HG03025 (cell line): ENCODE measurements around the gene SEMA4C.
"Not testable (repeated sequence)": the region's sequence is repeated elsewhere in the genome, so short reads cannot be mapped to it uniquely, and the experiment has no call there.

Experiments
- ATAC-seq: cut with Tn5 transposase; IDR thresholded peaks from one replicate; pipeline ENCODE4 v1.9.1; 2021; ENCODE audit warnings: mild to moderate bottlenecking, moderate library complexity; ENCODE audit not compliant: unreplicated experiment, low FRiP score

Gene SEMA4C

DNA sequence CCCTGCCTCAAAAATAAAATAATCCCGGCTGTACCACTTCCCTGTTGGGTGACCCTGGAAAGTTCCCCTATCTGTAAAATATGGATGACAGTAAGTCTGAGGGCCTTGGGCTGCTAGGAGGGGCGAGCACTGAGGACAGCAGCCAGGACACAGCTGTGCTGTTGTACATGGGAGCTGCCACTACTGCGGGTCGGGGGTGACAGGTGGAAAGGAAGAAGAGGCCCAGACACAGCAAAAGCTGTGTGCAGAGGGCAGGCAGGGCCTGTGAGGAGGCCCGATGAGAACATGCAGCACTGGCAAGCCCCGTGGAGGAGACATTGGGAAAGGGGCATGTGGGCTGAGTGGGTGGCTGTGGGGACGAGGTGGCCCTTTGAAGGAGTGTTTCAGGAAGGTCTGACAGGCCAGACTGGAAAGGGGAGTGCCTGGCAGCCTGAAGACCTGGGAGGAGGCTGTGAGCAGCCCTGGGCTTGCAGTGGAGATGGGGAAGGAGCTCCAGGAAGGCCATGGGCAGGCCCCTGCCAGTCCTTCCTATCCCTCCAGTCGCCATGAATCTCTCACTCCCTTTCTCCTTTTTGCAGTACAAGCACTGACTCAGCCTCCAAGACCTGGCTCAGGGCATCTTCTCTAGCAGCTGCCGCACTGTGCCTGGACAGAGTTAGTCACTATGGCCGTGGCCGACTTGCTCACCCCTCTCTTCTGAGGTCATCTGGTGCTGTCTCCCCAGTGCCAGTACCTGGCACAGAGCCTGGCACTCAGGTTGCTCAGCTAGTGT, 28.9 kb upstream of the SEMA4C start:
- ATAC-seq: no peak

DNA sequence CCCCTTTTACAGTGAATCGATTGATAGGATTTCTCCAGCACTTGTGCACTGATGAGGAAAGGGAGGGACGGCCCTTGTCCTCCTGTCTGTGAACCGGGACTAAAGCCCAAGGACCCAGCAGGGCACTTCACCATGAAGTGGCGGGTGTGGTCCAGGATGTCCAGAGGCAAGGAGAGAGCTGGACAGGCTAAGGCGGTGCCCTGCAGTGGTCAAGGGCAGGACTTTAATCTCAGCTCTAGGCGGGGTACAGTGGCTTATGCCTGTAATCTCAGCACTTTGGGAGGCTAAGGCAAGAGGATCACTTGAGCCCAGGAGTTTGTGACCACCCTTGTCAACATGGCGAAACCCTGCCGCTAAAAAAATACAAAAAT, 28.2 kb upstream of the SEMA4C start:
- no peak for ATAC-seq

DNA sequence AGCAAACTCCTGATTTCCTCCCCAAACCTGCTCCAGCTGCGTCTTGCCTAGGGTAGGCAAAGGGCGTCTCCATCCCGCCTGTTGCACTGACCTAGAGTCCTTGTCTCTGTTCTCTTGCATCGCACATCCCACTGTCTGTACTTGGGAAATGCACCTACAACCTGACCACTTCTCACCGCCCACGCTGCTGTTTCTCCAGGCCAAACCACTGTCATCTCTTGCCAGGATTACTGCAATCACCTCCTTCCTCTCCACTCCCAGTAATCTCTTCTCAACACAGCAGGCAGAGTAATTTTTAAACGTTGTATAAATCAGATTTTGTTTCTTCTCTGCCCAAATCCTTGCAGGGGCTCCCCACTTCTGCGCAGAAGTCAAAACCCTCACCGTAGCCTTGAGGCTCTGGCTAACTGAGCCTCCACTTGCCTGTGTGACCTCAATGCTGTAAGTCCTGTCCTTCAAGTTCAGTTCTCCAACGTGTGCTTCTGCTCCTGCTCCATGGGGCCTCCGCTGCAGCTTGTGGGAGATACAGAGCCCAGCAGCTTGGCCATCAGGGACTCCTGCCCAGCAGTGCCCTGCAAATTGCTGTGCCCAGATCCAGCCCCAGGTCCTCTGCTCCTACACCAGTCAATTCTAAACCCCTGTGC, 27.7 kb upstream of the SEMA4C start:
- ATAC-seq: no peak

DNA sequence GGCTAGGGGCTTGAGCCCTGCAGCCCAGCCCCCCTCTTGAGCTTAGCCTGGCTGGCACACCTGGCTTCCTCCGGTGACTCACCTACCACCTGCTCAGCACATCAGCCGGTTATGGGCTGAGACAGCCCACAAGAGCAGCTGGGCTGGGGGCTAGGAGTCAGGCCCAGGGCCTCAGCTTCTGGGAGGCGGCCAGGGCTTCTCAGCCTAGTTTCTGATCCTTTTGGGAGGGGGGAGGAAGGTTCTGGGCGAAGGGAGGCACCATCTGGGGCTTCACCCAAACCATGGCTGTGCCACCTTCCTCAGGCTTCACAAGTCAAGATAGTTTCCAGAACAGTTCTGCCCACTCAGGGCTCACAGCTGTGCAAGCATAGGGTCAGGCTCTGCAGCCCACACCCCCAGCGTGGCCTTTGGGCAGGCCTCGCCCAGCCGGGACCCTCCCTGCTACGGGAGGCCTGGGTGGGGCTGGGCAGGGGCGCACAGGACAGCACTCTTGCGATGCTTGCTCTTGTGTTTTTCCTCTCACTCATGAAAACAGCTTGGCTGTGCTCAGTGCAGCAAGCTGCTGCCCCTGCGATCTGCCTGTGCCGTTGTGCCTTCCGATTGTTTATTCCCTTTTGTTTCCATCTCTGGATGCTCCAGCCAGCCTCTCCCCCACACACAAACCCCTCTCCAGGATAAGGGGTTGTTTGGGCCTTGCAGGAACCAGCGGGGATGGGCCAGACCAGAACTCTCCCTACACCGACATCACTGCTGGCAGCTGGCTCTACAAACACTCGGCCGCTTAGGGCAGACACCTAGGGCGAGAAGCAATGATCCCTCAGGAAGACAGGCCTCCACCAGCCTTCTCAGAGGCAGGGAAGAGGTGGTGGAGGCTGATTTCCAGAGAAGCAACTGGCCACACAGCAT, 26.1 kb upstream of the SEMA4C start:
- no peak for ATAC-seq

DNA sequence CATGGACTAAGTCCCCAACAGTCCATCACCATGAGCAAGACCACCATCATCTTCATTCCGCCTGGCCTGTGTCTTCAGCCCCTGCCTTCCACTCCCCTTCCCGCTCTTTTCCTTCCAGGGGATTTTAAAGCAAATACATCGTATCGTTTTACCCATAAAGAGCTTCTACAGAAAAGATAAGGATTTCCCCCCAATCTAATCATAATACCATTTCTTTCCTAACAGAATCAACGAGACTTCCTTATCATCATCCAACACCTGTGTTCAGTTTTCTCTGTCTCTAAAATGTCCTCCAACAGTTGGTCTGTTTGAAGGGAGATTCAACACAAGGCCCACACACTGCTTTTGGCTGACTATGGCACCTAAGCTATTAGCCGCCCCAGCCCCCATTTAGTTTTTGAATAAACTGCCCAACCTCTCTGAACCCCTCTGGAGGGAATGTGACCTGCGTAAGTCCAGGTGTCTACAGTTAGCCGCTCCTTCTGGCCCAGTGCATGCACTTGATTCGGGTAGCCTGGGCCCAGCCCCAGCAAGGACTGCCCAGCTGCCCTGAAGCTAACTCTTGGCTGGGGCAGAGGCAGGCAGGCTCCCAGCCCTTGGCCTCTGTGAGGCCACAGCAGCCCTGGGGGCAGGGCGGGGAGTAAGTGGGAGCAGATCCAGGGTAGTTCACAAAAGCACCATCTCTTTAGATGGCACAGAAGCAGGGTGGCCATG, 25.3 kb upstream of the SEMA4C start:
- ATAC-seq: no peak

DNA sequence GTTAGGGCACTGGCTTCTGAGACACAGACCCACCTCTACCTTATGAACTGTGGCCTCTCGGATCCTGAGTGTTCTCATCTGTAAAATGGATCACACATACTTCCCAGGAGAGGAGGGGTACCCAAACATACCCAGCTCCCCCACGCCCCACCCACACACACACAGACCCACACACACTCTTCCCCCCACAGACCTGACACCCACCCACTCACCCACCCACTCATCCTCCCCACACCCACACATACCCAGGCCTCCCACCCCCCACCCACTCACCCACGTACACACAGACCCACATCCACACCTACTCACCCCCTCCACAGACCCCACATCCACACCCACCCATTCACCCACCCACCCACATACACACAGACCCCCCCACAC, 24.3 kb upstream of the SEMA4C start:
- ATAC-seq: no peak

DNA sequence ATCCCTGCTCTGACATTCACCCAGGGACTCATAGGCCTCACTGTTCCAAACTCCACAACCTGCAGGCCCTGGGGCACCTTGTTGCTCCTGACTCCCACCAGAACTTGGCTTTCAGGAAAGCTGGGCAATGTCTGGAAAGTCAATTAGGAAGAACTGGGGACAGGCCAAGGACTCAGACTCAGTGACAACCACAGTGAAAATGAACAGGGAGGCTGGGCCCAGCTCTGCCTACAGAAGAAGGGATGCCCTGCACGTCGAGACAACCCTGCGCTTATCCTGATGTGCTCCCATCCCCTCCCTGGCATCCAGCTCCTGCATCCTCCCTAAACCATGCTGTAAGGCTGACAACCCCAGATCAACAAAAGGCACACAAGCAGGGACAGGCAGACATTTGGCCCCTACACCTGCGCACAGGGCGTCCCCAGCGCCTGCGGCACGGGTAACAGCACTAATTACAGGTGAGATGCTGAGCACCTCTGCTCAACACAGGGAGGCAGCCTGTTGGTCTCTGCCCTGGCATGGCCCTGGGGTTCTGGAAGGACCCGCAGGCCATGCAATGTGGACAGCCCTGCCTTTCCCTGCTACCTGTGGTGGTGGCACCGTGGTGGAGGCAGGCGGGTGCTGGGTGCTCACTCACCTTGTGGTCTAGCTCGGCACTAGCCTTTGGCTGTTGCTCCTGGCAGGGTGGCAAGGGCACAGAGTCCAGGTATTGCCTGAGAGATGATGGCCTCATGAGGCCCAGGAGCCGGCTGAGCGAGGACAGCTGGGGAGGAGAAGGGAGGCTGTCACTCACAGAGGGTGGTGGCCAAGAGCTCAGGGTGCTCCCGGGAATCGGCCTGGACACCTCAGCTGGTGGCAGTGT, 23.6 kb upstream of the SEMA4C start:
- no peak for ATAC-seq

DNA sequence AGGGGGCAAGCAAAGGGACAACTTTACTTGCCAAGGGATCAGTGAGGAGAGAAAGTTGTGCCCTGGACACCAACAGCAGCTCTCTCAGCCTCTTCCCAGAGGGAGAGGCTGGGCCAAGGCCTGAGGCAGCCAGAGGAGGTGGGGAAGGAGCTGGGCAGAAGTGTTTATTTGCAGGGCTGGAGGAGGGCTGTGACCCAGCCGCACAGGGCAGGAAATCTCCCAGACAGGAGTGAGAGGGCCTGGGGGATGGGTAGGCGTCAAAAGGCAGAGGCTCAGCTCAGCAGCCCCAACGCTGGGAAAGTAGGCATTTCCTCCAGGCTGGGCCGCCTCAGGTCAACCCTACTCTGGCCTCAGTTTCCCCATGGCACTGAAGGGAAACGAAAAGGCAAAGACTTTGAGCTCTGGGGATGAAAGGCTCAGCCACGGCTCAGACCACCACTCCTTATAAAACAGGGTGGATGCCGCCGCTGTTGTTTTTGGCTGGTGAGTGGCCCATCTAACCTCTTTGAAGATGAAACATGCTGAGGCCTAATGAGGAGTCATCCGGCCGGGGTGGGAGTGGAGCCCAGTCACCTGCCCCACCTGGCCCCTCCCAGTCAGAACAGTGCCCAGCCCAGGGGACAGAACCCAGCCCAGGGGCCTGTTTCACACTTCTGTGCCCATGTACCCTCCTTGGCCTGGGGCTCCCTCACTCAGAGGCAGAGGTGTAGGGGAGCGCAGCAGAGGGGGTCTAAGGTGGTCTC, 21.9 kb upstream of the SEMA4C start:
- no peak for ATAC-seq

DNA sequence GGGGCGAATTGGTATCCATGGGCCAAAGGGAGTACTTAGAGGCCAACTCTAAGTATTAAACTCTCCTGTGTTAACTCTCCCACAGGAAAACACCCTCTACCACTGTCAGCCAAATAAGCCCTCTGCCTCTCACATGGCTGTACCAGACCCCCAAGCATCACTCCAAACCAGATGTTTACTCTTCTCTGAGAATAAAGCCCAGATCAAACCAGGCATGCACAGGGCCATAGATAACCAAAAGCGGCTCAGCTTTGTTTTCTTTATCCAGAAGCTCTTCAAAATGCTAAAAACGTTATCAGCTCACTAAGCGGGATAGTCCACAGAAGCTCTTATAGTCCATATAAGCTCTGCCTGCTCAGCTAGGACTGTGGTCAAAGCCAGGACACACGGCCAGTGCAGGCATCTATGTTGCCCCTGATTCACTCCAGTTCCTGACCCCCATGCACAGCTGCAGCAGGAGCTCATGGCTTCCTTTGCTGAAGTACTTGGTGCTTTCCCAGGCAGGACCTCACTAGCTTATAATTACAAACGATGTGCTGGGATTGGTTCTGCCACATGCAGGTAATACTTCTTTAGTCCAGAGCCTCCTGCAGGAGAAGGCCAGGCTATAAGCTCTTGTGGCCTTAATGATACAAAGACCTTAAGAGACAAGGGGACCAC, 21.0 kb upstream of the SEMA4C start:
- no peak for ATAC-seq

DNA sequence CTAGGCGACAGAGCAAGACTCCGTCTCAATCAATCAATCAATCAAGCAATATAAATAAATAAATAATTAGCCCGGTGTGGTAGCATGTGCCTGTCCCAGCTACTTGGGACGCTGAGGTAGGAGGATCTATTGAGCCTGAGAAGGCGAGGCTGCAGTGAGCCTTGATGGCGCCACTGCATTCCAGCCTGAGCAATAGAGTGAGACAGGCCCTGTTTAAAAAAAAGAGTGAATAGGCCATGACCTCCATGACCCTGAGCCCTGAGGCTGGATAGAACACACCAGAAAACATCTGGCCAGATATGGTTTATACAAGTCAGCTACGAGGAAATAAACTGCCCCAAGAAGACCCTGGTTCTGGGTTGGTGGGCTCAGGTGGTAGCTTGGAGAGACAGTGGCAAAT, 20.4 kb upstream of the SEMA4C start:
- no peak for ATAC-seq

DNA sequence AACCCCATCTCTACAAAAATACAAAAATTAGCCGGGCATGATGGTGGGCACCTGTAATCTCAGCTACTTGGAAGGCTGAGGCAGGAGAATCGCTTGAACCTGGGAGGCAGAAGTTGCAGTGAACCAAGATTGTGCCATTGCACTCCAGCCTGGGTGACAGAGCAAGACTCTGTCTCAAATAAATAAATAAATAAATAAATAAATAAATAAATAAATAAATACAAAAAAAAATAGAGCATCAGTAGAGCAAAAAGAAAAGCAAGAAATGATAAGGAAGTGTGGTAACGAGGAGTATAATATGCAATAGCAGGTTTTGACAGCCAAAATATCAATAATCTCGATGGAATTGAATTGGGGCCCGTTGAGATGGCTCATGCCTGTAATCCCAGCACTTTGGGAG, 19.6 kb upstream of the SEMA4C start:
- ATAC-seq: not testable (repeated sequence)

DNA sequence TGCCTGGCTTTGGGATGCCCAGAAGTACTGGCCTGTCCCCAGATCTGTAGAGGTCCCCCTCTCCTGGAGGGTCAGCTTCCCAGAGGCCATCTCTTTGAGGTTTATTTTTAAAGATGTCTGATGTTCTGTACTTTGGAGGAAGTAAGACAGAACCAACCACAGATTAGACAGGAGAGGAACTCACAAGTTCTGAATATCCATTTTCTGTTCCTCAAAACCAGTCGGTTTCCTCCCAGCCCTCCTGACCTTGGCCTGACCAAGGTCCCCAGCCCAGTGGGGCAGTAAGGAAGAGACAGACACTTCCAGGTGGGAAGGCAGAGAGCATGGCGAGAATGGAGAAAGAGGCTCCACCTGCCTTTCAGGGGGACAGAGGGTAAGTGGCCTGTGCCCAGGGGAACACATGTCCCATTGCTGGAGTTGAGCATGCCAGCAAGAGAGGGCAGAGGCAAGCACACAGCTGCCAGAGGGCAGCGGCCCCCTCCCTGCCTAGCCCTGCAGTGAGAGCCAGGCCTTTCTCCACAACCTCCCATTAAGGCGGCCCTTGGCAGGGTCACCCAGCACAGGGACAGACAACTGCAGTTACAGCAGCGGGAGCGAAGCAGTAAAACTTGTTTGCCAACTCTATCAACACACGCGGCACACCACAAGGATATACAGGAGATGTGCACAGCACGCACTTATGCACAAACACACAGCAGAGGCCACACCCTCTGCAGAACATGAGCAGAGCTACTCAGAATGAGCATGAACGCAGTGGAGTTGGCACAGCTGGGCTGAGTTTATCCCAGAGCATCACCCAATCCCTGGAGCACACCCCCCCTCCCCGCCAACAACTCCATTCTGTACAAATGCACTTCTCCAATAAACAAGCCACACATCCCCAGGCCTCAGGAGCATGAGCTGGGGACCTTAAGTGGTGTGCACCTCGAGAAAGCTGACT, 18.5 kb upstream of the SEMA4C start:
- no peak for ATAC-seq

DNA sequence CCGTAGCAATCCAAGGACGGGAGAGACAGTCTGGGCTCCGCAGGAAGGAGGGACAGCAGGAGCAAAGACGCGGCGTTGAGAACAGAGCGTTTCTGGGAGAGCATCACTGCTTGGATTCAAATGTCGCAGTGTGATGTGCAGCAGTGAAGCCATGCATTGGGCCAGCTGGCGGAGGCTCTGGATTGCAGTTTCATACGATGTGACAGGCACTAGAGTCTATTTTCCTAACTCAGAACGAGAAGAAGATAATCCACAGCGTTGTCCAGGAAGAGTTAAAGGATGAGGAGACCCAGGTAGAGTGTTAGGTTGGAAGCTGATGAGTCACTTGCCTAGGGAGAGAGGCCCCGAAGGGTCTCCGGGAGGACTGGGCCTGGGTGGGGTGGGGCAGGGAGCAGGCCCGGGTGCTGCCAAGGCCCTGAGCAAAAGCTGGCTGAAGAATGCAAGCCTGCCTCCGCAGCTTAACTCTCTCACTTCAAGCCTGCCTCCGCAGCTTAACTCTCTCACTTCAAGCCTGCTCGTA, 17.7 kb upstream of the SEMA4C start:
- no peak for ATAC-seq

DNA sequence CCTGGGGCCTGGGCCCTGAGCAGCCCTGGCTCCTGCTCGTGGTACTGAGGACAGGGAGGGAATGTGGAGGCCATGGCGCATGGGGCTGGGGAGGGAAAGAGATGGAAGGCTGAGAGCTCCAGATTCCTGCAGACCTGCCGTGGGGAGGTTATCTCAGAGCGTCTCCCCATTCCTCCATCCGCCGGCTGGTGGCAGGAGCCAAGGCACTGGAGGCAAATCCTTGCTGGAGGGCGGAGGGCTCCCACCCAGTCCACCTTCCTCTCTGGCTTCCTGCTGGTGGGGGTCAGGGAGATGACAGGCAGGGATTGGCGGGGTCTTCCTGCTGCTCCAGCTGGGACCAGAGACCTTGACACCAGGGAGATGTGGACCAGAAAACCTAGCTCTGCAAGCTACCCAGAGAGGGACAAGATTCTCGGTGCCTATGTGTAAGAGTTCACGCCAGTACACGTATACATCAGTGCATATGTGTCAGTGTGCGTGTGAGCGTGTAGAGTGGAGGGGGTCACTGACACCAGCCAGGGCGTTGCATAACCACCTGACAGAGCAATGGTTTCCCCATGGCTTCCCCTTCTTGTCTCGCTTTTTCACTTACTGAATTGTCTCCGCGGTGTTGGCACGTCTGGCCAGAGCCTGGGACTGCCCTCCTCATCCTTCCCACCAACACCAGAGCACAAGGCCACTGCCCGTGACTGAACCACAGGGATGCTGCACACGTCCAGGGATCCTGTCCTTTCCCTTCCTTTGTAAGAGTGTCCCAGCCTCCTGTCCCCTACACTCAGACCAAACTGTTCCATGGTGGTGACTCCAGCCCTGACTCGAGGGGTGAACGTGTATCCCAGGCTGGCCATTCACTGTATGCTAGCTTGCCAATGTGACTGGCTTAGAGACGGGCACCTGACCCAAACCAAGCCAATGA, 15.8 kb upstream of the SEMA4C start:
- ATAC-seq: no peak

DNA sequence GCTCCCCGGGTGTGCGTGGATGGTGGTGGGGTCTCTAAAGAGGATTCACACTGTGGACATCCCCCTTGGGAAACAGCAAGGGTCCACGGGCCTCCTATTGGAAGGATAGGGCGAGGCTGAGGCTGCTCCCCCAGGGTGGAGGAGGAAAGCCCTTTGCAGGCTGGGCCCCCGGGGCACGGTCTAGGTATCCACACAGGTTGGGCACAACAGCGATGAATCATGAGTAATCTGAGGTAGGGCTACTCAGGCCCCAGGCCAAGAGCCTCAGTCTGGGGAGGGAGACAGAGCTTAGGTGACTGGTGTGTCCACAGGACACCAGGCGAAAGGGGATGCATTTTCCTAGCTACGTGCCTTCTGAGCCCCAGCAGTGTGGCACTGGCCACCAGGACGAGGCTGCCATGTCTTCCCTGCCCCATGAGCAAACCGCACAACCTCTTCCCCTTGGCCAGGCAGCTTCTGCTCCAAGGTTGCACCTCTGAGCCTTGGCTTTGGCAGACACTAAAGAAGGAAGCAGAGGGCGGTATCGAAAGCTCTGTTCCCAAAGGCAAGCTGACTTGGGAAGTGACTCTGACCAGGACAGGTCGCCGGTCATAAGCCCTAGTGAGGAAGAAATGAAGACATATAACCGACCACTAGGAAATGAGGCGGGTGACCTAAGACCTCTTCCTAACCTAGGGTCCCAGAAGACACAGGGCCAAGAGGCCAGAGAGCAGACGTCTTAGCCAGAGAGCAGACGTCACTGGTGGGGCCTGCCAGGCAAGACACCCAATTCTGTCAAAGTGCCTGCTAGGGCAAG, 14.6 kb upstream of the SEMA4C start:
- ATAC-seq: no peak

DNA sequence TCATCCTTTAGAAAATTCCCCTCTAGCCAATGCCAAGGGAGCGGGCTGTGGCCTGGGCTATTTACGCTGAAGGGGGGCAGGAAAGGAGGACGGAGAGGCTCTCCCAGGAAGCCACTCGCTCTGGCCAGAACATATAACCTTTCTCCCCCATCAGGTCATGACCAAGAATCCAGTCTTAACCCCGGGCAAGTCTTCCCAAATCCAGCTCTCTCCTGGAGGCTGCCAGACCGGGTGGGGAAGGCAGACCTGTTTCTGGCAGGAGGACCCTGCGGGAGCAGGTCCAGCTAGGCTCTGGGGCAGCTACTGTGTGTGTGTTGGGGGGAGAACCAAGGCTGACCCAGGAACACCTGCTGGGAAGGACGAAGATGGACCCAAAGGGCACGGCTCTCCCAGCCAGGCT, 13.4 kb upstream of the SEMA4C start:
- ATAC-seq: no peak
